SW480 (cell line): ENCODE data around the gene ADCK2.
A peak's percentile ranks its signal among the peaks of the same experiment; 100 is the strongest.
"Not testable (repeated sequence)": the region's sequence is repeated elsewhere in the genome, so short reads cannot be mapped to it uniquely, and the experiment has no call there.

Experiments
- DNase-seq: peaks from one replicate; pipeline ENCODE4 v3.0.0-alpha.2; 2016; ENCODE audit warnings: low spot score

ADCK2 gene, protein sequence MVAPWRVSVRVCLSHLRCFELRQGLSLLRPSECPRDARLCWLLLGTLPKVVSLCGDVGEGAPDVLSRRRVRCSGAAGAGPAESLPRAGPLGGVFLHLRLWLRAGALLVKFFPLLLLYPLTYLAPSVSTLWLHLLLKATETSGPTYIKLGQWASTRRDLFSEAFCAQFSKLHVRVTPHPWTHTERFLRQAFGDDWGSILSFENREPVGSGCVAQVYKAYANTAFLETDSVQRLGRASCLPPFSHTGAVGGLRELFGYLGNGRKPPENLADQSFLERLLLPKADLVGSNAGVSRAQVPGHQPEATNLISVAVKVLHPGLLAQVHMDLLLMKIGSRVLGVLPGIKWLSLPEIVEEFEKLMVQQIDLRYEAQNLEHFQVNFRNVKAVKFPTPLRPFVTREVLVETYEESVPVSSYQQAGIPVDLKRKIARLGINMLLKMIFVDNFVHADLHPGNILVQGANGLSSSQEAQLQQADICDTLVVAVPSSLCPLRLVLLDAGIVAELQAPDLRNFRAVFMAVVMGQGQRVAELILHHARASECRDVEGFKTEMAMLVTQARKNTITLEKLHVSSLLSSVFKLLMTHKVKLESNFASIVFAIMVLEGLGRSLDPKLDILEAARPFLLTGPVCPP

DNA sequence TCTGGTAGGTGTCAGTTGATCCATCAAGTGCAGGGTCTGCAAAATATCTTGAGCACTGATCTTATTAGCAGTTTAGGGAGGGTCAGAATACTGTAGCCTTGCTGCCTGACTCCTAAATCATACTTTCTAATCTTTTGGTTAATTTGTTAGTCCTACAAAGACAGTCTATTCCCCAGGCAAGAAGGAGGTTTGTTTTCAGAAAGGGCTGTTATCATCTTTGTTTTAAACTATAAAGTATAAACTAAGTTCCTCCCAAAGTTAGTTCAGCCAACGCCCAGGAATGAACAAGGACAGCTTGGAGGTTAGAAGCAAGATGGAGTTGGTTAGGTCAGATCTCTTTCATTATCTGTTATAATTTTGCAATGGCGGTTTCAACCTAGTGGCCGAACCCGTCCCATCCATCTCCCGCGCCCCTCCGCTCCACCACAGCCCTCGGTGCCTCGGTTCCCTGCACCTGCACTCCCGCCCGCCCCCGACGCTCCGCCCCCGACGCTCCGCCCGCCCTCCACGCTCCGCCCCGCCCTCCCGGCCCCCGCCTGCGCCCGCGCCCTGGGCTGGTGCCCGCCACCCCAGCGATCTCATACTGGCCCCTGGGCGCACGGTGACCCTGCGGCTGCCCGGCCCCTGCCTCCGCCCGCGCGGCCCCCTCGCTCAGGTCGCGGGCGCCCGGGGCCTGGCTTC is at the start of gene ADCK2:
ADCK2 (plus strand) TSS at position 564 of the 681 bp plus-strand sequence. CDS start 386 bp downstream, outside the sequence.
- peak; percentile 38 for DNase-seq

DNA sequence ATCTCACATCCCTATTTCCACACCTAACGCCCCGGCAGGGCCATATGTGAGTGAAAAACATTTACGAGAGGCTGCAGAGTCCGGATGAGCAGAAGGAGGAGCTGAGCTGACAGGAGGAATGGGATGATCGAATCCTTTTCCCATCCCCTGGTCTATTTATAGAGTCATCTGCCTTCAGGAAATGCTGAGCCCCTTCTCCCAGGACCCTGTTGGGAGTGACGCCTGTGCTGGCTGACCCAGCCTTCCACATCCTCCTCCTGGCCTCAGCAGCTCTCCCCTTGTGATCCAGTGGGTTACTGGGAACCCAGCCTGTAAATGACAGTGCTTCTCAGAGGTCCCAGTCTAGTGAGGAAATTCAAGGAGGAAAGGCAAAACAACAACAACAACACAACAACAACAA is 48.8 kb upstream of the ADCK2 start:
- DNase-seq: no peak

DNA sequence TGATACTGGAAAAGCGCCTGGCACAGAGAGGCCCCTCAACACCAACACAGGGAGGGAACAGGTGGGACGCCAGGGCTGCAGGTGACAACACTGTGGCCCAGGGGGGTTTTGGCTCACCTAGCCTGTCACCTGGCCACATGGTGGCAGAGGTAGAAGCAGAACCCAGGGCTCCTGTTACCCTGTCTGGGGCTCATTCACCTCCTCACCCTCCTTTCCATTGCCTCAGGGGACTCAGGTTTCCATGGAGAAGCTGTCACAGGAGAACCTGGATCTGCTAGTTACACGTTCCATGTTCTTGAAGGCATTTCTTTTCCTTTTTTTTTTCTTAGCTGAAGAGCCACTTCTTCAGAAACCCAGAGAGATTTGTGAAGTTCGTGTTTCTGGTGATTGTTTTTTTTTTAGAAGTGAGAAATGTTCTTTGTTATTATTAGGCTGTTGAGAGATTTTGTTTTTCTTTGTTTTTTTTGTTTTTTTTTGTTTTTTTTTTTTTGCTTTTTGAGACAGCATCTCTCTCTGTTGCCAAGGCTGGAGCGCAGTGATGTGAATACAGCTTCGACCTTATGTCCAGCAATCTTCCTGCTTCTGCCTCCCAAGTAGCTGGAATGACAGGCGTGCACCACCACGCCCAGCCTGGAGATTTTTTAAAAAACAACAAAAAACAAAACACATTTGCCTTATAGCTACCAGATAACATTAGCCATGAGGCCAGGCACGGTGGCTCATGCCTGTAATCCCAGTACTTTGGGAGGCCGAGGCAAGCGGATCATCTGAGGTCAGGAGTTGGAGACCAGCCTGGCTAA is 48.2 kb upstream of the ADCK2 start:
- no peak for DNase-seq

DNA sequence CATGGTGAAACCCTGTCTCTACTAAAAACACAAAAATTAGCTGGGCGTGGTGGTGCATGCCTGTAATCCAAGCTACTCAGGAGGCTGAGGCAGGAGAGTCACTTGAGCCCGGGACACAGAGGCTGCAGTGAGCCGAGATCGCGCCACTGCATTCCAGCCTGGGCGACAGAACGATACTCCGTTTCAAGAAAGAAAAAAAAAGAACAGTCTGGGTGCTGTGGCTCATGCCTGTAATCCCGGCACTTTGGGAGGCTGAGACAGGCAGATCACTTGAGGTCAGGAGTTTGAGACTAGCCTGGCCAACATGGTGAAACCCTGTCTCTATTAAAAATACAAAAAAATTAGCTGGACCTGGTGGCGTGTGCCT is 47.6 kb upstream of the ADCK2 start:
- not testable (repeated sequence) for DNase-seq

DNA sequence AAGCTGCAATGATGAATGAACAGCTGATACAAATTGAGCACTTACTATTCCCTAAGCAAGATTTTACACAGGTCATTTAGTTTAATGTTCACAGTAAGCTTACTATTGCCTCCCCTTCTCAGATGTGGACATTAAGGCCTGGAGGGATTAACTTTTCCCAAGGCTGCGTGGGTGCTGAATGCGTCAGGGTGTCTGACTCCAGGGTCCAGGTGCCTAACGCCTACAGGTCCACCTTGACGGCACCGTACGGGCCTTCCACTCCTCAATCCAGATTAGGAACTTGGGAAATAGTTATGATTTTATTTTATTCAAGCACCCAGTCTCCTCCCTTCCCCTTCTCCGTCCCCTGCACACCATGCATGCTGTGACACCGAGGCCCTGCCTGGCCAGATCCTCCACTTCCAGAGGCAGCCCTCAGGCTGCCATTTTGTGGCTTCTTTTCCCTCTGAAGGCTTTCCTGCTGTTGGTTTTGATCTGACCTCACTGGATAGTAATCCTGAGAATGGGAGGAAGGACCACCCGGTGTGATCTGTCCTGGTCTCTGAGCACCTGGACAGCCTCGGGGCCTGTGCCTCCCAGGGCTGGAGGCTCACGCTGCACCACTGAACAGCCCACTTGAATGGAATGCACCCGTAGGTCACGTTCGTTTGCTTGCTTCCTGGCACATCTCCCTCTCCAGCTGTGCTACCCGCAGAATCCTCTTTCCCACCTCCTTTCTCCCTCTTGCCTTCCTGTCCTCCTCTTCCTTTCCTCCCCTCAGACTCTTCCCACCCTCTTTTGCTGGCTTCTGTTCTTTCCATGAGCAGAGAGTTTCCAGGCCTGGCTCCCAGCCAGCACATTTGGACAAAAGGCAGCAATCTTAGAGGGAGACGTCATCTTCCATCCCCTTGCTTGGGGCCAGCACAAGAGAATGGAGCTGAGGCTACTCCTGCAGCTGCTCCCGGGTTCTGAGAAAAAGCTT is 46.6 kb upstream of the ADCK2 start:
- no peak for DNase-seq

DNA sequence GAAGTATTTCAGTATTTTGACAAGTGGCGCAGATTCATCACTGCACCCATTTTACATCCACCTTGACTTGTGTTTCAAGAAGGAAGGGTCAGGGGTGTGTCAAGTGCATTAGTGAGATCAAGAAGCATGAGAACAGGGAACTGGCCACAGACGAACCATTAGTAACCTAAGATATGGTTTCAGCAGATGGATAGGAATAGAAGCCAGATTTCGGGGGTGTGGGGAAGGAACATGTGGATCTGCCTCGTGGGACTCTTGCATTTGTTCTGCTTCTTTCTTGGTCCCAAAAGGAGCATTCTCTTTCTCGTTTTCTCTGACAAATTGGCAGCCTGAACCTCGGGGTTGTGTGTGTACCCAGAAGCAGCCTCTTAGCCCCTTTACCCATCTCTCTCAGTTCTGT is 41.7 kb upstream of the ADCK2 start:
- DNase-seq: no peak

DNA sequence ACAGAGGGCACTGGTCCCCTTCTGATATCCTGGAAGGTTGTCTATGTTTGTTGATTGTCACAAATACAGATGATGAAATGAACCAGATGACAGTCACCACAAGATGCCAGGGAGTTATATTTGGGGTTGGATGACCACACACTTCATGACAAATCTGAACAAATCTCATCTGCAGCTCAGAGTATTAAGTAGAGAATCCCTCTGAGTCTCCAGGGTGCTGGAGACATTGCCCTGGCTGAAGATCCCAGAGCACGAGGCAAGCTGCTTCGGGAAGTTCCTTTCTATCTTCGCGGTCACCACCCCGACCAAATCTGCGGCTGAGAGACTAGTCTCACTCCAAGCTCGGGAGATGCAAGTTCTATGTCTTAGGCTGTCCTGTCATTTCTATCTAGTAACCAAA is 41.1 kb upstream of the ADCK2 start:
- no peak for DNase-seq

DNA sequence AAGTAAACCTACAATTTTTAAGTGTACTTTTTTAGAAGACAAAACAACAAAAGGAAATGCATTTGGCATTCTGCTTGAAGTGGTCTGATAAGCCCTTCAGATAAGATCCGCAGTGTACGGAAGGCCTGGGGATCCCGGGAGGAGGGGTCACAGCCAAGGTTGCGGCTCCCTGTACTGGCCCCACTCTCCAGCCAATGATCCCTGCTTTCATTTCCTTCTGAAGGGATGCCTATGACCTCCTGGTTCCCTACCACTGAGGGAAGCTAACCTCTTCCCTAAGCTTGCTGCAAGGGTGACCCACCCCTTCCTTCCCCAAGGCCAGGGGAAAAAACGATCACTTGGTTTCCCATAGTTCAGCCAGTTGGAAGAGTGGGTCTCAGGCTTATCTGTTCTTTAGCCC is 37.4 kb upstream of the ADCK2 start:
- no peak for DNase-seq

DNA sequence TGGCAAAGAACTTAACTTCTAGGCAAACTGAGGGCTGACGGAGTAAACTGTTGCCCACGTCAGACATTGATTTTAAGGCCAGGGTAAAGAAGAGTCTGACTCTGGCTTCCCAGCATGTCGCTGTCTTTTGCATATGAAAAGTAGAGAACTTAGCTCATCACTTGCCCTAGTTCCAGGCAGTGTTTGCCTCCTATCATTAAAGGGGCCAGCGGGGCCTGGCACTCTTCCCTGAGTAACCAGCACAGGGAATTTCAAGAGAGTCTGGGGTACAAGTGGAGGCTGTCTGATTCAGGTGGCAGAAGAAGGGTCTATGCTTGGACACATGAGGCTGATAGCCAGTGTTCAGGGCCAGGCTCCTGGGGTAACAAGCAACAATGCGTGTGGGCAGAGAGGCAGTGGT is 36.9 kb upstream of the ADCK2 start:
- DNase-seq: no peak

DNA sequence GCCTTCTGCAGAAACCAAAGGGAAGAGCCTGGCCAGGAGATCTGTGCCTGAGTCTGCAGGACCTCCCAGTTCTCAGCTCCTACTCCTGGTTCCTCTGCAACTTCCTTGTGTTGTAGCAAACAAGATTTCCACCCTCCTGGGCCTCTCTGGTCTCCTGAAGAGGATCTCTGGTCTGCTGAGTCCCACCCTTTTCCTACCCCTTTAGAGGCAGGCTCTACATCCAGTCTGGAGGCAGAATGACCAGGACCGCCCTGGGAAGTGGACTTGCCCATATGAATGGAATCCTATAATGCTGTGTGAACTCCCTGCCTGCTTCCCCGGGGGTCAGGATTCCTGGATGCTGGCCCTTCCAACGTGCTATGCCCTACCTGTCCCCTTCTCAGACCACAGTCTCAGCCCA is 35.3 kb upstream of the ADCK2 start:
- DNase-seq: no peak

DNA sequence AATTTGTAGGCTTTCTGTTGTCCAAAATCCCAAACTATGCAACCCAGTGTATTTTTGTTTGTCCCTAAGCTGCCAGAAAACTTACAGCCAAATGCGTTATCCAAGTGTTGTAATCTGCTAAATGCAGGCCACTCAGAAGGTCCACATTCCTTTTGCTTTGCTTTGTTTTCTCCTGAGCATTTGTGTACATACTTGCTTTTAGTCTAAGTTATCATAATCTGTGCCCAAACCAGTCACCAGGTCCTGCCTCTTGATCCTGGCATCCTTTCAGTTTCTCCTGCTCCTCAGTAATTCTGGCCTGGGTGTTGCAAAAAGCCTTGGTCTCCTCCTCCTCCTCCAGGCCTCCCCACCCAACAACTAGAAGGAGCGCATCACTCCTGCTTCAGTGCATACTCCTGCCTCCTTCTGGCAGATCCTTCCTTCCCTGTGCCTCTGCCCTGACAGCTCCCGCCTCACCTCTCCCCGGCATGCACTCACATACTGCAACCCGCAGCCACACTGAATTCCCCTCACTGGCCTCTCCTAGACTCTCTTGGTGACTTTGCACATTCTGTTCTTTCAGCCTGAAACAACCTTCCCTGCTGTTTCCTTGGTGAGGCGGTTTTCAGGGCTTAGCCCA is 34.5 kb upstream of the ADCK2 start:
- no peak for DNase-seq

DNA sequence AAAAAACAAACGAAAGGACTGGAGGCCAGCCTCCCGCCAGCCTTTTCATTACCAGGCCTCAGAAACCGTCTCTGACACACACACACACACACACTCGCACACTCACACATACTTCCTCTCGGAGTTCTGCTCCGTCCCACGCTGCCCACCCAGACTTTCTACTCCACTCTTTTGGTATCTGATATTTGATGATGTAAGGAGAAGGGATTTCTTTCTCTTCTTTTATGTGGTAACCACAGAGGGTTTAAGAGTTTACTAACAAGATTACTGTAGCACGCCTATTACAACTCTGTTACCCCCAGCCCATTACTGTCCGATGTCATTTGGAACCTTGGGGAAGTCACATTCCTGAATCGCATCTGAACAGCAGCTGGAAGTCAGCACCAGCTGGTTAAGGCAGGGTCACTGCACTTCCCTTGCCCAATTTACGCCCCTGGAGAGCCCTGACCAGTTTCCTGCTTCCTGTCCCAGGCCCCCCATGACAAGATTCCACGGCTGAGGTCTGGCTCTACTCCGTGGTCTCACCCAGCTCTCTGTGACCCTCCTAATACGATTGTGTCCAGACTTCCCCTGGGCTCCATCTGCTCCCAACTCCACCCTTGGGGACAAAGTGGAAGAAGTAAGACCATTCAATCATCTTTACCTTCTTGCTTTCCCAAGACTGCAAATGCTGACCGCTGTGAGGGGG is 33.2 kb upstream of the ADCK2 start:
- peak; percentile 43 for DNase-seq

DNA sequence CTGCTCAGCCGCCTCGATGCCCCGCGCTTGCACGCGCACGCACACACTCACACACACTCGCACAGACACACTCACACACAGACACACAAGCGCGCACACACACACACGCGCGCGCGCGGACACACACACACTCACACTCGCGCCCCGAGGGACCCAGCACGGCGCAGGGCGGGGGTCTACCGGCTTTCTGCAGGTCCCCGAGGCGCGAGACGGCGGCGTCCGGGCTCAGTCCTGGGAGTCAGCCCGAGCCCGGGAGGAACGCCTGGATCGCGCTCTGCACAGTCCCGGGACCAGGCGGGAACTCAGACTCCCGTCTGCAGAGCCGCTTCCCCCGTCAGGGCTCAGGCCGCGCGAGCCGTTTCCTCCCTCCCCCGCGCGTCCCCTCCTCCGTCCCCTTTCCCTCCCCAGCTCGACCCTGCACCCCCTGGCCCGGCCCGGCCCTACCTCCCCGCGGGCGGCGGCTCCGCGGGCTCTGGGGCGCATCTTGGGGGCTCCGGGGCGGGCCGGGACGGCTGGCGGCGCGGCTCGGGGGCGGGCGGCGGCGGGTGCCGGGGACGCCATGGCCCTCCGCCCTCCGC is 32.6 kb upstream of the ADCK2 start:
- no peak for DNase-seq

DNA sequence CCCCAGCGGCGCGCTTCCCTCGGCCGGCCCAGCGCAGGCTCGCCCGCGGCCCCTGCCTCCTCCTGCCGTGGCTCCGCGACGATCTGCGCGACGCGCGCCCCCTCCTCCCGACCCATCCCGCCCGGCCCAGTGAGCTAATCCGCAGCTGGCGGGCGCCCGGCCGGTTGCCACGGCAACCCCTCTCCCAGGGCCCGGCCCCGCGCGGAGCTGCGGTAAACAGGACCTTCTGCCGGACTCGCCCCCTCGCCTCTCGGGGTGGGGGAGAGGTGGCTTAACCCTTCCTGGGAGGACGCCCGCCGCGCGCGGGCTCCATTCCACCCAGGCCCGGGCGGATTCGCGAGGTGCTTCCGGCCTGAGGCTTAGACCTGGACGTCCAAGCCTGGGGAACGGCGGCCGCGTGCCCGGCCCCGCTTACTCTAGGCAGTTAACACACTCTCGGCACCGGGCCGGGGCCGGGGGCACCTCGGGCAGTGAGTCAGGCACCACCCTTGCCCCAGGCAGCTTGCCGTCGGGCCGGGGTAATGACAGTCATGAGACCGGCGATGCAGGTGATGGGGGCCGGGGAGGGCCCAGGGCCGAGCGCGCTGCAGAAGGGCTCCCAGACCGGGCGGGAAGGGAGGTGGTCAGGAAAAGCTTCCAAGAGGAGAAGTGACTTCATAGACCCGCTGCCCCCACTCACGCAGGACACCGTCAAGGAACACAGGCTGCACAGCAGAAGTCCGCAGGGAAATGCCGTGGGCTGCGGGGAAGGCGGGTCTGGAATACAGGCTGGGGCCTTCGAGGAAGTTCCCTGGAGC is 31.8 kb upstream of the ADCK2 start, which contains the start of gene DENND2A:
DENND2A (minus strand) TSS at position 87 of the 797 bp plus-strand sequence. CDS start 38,416 bp downstream, outside the sequence.
- DNase-seq: no peak

DNA sequence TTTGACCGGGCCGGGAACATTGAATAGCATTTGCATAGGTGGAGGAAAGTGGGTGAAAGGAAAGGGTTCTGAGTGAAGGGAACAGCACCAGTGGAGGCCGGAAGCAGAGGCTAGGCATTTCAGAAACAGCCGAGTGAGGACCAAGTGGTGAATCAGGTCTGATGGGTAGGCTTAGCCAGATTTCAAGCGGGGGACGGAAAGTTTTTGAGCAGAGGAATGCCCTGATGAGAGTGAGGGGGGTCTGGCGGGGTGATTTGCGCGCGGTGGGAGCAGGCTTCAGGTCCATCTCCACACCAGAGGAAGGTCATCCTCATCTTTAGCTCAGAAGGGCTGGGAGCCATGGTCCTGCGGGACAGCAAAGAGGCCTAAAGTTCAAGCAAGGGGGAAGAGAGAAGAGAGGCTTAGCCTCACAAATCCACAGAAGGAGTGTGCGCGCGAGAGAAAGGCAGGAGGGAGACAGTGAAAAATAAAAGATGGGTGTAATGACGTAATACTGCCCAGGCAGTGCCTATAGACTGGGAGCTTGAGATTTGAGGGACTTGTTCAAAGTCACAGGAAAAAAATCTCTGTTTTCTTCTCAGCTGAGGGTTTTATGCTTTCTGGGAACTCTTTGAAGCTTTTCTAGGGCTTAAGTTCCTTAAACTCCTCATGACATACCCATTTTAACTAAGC is 31.1 kb upstream of the ADCK2 start:
- DNase-seq: no peak

DNA sequence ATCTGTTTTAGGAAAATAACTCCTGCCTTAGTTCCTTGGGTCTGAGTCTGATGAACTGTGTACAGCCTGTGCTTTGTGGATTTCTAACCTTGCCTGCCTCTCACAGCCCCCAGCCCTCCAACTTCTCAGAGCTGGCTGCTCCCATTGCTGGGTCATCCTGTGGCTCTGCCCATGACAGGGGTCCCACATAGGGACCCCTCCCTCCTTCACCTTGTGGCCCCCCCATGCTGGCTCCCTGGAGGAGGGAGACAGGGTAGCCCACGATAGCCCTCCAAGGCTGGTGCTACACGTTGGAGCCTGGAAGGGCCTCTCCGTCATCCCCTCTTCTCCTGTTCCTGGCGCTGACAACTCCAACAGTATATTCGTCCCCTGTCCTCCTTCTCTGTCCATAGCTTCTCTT is 29.3 kb upstream of the ADCK2 start:
- DNase-seq: no peak

DNA sequence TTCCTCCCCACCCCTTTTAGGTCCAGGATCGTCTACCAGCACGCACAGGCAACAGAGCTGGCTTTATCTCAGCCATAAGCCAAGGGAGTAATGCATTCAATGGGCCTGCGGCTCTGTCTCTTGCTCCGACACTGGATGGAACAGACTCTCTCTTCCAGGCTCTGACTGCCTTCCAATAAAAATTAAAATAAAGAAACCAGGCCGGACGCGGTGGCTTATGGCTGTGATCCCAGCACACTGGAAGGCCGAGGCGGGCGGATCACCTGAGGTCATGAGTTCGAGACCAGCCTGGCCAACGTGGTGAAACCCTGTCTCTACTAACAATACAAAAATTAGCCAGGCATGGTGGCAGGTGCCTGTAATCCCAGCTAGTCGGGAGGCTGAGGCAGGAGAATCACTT is 28.0 kb upstream of the ADCK2 start:
- DNase-seq: not testable (repeated sequence)
